GM19397 (cell line): ENCODE data around the gene TRIM3.

ENCODE experiments used
- ATAC-seq: cut with Tn5 transposase; IDR thresholded peaks from one replicate; pipeline ENCODE4 v1.9.1; 2021; ENCODE audit warnings: mild to moderate bottlenecking, moderate library complexity; ENCODE audit not compliant: unreplicated experiment

The TRIM3 gene

GRCh38 chr11:6404342-6405051, 69.2 kb downstream of the TRIM3 start:
- no peak for ATAC-seq

- no peak for ATAC-seq
Observed at GRCh38 chr11:6403539-6403938, 70.2 kb downstream of the TRIM3 start.

- peak; percentile 89 for ATAC-seq
Observed at GRCh38 chr11:6402561-6402981, 71.2 kb downstream of the TRIM3 start.

- peak; percentile 36 for ATAC-seq
Observed at GRCh38 chr11:6402061-6402470, 71.7 kb downstream of the TRIM3 start.

GRCh38 chr11:6401464-6401863, 72.3 kb downstream of the TRIM3 start:
- ATAC-seq, result no peak

- ATAC-seq, result no peak
Observed at GRCh38 chr11:6400431-6401345, 73.1 kb downstream of the TRIM3 start.
